ENCODE results near the gene TMEM81. TPM values are rescaled to one million over a fixed set of nuclear protein-coding genes. Genes with fewer than 3 reads are reported as not detected.

The TMEM81 gene
- total RNA-seq, 3 donors from 2014 or later = 2.5 to 3.2 (median 2.6) TPM

- intact Hi-C loops (cut with DNase I; ENCODE audit: low total_unique reads) = loop anchor here (10.0 kb wide), 1 partner anchor 135 kb away; no protein-coding TSS in a partner anchor
- DNase-seq (ENCODE audit: low spot score in 2 of 2) = no peak
- Histone ChIP-seq H3K27me3 (no peaks in the 10 kb centered on the region), H3K36me3 (peaks cover 8% of the 10 kb centered on the region), H3K9me3 (no peaks in the 10 kb centered on the region), H3K4me3 (no peak overlapping the region), H3K27ac (no peak overlapping the region), H3K4me1 (no peaks in the 10 kb centered on the region)
- no peak for TF ChIP-seq CTCF (IDR thresholded peaks at IDR 0.05)
- no peak for TF ChIP-seq POLR2A (IDR thresholded peaks at IDR 0.05)
- no peak for TF ChIP-seq POLR2AphosphoS5 (IDR thresholded peaks at IDR 0.05)
Observed at GRCh38 chr1:205109711-205110110, 25.5 kb upstream of the TMEM81 start.

GRCh38 chr1:205109269-205109668 is 25.0 kb upstream of the TMEM81 start:
- Histone ChIP-seq H3K4me3 (no peak overlapping the region), H3K27ac (no peak overlapping the region), H3K27me3 (no peaks in the 10 kb centered on the region), H3K36me3 (peaks cover 6% of the 10 kb centered on the region), H3K4me1 (no peaks in the 10 kb centered on the region), H3K9me3 (no peaks in the 10 kb centered on the region)
- TF ChIP-seq POLR2AphosphoS5 (IDR thresholded peaks at IDR 0.05) (no peak), CTCF (IDR thresholded peaks at IDR 0.05) (no peak), POLR2A (IDR thresholded peaks at IDR 0.05) (no peak)
- no peak for DNase-seq (ENCODE audit: low spot score in 2 of 2)
- intact Hi-C loops (cut with DNase I; ENCODE audit: low total_unique reads) = no loop called here

GRCh38 chr1:205108464-205108863 is 24.2 kb upstream of the TMEM81 start:
- Histone ChIP-seq H3K9me3 (no peaks in the 10 kb centered on the region), H3K36me3 (peaks cover 3% of the 10 kb centered on the region), H3K27ac (no peak overlapping the region), H3K4me1 (no peaks in the 10 kb centered on the region), H3K4me3 (no peak overlapping the region), H3K27me3 (no peaks in the 10 kb centered on the region)
- DNase-seq (ENCODE audit: low spot score in 2 of 2) = no peak
- intact Hi-C loops (cut with DNase I; ENCODE audit: low total_unique reads) = no loop called here
- TF ChIP-seq POLR2AphosphoS5 (IDR thresholded peaks at IDR 0.05) (no peak), CTCF (IDR thresholded peaks at IDR 0.05) (no peak)

DNA sequence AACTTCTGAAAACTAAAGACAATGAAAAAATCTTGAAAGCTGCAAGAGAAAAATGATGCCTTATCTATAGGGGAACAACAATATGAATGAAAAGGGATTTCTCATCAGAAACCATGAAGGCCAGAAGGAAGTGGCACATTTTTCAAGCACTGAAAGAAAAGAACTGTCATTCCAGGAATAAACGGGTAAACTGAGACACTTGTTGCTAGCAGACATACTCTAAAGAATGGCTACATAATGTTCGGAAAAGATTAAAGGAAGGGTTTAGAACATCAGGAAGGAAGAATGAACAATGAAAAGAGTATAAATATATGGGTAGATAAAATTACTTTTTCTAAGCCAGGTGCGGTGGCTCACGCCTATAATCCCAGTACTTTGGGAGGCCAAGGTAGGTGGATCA is 23.1 kb upstream of the TMEM81 start:
- TF ChIP-seq POLR2A (IDR thresholded peaks at IDR 0.05) (no peak), POLR2AphosphoS5 (IDR thresholded peaks at IDR 0.05) (no peak), CTCF (IDR thresholded peaks at IDR 0.05) (no peak)
- intact Hi-C loops (cut with DNase I; ENCODE audit: low total_unique reads) = no loop called here
- H3K9me3 ChIP-seq = no peaks in the 10 kb centered on the region
- no peaks in the 10 kb centered on the region for H3K27me3 ChIP-seq
- peaks cover 3% of the 10 kb centered on the region for H3K36me3 ChIP-seq
- no peak for DNase-seq (ENCODE audit: low spot score in 2 of 2)
- H3K27ac ChIP-seq = no peak overlapping the region
- H3K4me1 ChIP-seq = no peaks in the 10 kb centered on the region
- H3K4me3 ChIP-seq = no peak overlapping the region

DNA sequence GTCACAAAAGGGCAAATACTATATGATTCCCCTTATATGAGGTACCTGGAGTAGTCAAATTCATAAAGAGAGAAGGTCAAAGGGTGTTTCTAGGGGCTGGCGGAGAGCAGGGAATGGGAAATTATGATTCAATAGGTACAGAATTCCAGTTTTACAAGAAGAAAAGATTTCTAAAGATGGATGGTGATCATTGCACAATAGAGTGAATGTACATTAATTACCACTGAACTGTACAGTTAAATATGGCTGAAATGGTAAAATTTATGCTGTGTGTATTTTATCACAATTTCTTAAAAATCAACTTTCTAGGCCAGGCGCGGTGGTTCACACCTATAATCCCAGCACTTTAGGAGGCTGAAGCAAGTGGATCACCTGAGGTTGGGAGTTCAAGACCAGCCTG is 18.1 kb upstream of the TMEM81 start:
- no peak for DNase-seq (ENCODE audit: low spot score in 2 of 2)
- intact Hi-C loops (cut with DNase I; ENCODE audit: low total_unique reads) = no loop called here
- TF ChIP-seq POLR2A (IDR thresholded peaks at IDR 0.05) (no peak), CTCF (IDR thresholded peaks at IDR 0.05) (no peak)
- H3K27me3 ChIP-seq = no peaks in the 10 kb centered on the region
- no peaks in the 10 kb centered on the region for H3K9me3 ChIP-seq
- H3K4me1 ChIP-seq = no peaks in the 10 kb centered on the region
- H3K36me3 ChIP-seq = peaks cover 3% of the 10 kb centered on the region
- no peak overlapping the region for H3K4me3 ChIP-seq
- H3K27ac ChIP-seq = no peak overlapping the region
